Measurements from ENCODE around the gene ACER1.

Gene ACER1, protein sequence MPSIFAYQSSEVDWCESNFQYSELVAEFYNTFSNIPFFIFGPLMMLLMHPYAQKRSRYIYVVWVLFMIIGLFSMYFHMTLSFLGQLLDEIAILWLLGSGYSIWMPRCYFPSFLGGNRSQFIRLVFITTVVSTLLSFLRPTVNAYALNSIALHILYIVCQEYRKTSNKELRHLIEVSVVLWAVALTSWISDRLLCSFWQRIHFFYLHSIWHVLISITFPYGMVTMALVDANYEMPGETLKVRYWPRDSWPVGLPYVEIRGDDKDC

DNA sequence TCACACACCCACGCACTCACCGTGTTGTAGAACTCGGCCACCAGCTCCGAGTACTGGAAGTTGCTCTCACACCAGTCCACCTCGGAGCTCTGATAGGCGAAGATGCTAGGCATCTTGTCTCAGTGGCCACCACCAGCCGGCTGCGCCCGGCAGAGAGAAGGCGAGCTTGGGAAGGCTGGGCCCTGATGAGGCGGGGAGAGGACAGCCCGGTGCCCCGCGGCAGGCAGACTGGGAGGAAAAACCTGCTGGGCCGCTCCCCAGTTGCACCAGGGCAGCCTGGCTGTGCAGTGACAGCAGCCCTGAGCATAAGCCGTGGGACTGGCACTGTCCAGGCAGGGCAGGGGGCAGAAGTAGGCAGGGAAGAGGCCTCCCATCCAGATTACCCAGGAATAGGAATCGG, at the start of gene ACER1:
ACER1 (minus strand) TSS at position 174 of the 400 bp plus-strand sequence; CDS start at position 113, 61 bp downstream.
- TF ChIP-seq, protein P1, sequence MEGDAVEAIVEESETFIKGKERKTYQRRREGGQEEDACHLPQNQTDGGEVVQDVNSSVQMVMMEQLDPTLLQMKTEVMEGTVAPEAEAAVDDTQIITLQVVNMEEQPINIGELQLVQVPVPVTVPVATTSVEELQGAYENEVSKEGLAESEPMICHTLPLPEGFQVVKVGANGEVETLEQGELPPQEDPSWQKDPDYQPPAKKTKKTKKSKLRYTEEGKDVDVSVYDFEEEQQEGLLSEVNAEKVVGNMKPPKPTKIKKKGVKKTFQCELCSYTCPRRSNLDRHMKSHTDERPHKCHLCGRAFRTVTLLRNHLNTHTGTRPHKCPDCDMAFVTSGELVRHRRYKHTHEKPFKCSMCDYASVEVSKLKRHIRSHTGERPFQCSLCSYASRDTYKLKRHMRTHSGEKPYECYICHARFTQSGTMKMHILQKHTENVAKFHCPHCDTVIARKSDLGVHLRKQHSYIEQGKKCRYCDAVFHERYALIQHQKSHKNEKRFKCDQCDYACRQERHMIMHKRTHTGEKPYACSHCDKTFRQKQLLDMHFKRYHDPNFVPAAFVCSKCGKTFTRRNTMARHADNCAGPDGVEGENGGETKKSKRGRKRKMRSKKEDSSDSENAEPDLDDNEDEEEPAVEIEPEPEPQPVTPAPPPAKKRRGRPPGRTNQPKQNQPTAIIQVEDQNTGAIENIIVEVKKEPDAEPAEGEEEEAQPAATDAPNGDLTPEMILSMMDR (IDR thresholded peaks at IDR 0.05; ENCODE audit: low read depth, low read length, missing control alignments): no peak
- no peak for DNase-seq (ENCODE audit: low read depth)
- H3K4me3 ChIP-seq (ENCODE audit: low read depth, low read length): no peak within 1 kb of the TSS

DNA sequence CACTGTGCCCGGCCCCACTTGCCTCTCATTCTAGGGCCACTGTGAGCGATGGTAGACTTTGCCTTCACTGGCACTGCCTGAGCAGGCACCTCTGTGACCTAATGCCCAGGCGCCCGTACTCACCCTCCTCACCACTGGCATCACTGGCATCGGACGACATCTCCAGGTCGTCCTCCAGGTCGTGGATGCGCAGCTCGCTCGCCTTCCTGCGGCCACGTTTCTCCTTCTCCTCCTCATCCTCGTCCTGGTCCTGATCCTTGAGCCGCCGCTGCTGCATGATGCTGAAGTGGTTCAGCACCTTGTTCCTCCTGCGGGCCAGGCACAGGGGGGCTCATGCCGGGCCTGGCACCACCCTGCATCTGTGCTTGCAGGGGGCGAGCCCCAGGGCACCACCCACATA, 49.8 kb upstream of the ACER1 start:
- H3K4me3 ChIP-seq (ENCODE audit: low read depth, low read length): no peak overlapping the region
- TF ChIP-seq, protein P1 (IDR thresholded peaks at IDR 0.05; ENCODE audit: low read depth, low read length, missing control alignments): no peak
- no peak for DNase-seq (ENCODE audit: low read depth)

DNA sequence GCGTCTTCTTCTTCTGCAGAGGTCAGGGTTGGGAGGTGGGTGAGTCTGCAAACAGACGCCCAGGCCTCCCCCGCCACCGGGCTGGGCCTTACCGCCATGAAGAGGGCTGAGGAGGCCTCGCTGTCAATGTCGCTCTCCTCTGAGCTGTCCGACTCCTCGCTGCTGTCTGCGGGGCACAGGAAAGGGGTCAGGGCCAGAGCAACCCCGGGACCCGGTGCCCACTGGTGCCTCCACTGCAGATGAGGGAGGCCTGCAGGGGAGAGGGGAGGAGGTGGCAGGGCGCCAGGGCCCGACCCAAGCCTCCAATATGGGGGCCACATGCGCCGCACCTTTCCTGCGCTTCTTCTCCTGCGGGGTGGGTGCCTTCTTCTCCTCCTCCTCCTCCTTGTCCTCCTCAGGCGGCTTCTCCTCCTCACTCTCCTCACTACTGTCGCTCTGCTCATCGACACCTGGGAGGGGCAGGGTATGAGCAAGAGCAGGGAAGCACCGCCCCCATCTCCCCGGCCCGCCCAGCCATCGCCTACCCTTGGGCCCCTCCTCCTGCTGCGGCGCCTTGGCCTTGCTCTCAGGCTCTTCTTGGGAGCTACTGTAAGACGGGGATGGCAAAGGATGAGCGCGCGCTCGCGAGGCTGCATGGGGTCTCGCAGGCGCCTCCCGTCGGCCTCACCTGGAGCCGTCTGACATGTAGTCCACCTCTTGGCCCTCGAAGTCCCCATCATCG, 47.8 kb upstream of the ACER1 start:
- no peak overlapping the region for H3K4me3 ChIP-seq (ENCODE audit: low read depth, low read length)
- no peak for DNase-seq (ENCODE audit: low read depth)
- TF ChIP-seq, protein P1 (IDR thresholded peaks at IDR 0.05; ENCODE audit: low read depth, low read length, missing control alignments): no peak

DNA sequence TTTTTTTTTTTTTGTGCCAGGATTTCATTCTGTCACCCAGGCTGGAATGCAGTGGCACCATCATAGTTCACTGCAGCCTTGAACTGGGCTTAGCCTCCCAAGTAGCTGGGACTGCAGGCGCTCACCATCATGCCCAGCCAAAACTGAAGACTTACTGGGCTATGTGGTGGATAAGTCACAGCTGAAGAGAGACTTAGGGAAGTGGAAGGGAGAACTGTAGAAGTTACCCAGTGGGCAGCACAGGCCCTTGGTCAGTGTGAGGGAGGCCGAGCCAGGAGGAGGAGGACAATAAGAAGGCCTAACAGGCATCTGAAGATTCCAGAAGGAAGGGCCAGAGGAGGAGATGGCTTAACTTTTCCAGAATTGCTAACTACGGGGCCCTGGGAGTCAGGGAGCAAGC, 46.3 kb upstream of the ACER1 start:
- TF ChIP-seq, protein P1 (IDR thresholded peaks at IDR 0.05; ENCODE audit: low read depth, low read length, missing control alignments): no peak
- no peak for DNase-seq (ENCODE audit: low read depth)
- H3K4me3 ChIP-seq (ENCODE audit: low read depth, low read length): no peak overlapping the region

DNA sequence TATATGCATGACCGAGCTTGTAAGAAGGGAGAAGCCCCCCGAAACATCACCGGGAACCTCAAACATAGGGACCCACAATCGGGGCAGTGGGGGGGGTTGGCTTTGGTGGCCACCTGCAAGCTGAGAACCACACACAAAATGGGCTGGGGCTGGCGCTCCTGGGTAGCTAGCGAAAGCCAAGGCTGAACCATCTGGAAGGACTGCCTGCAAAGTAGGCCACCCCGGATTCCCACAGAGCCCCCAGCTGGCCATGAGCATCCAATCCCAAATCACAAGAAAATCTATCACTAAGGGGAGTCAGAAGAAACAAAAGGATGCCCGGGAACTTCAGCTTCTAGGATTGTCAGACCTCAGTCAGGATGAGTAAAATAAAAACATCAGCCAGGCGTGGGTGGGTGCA, 45.1 kb upstream of the ACER1 start:
- TF ChIP-seq, protein P1 (IDR thresholded peaks at IDR 0.05; ENCODE audit: low read depth, low read length, missing control alignments): no peak
- DNase-seq (ENCODE audit: low read depth): no peak
- no peak overlapping the region for H3K4me3 ChIP-seq (ENCODE audit: low read depth, low read length)

DNA sequence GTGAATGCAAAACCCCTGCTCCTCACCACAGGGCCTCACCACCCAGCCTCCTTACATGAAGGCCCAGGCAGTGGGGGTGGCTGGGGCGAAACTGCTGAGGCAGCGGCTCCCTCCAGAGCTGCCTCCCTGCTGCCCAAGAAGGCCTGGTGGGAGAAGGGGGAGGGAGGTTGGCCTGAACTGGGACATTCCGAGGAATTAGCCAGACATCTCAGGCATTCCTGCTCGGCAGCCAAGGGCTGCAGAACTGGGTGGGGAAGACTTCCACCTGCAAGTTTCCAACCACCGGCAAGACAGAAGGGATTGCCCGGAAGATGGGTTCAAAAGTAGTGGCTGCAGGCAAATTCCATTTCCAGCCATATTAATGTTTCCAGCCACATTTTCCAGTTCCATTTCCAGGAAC, 44.6 kb upstream of the ACER1 start:
- TF ChIP-seq, protein P1 (IDR thresholded peaks at IDR 0.05; ENCODE audit: low read depth, low read length, missing control alignments): no peak
- no peak for DNase-seq (ENCODE audit: low read depth)
- H3K4me3 ChIP-seq (ENCODE audit: low read depth, low read length): no peak overlapping the region

Measured in GM12864 (cell line).